Smooth muscle cell (in vitro differentiated cells): Measurements from ENCODE around the gene DVL1. TPM values are rescaled to one million over a fixed set of nuclear protein-coding genes. Genes with fewer than 3 reads are reported as not detected.
A peak's percentile ranks its signal among the peaks of the same experiment; 100 is the strongest.

Experiments
- DNase-seq: peaks from one replicate; lab custom pipeline; 2025; ENCODE audit not compliant: unreplicated experiment; lab: John Stamatoyannopoulos, UW
- H2AFZ ChIP-seq: fragments of 200-600 bp; sonication (generic); 2 replicates; pipeline ENCODE4 v1.6.0; 2016; ENCODE audit warnings: antibody characterized with exemption, low read depth, mild to moderate bottlenecking
- H3F3A ChIP-seq: fragments of 200-600 bp; sonication (generic); 2 replicates; pipeline ENCODE4 v1.6.0; 2017; ENCODE audit warnings: antibody characterized with exemption, low read depth
- H3K27ac ChIP-seq: fragments of 200-600 bp; sonication (generic); 2 replicates; pipeline ENCODE4 v1.5.1; 2016; ENCODE audit warnings: low read depth, mild to moderate bottlenecking
- H3K27me3 ChIP-seq: fragments of 200-600 bp; sonication (generic); 2 replicates; pipeline ENCODE4 v1.6.1; 2016; ENCODE audit warnings: low read depth, mild to moderate bottlenecking
- H3K36me3 ChIP-seq: fragments of 200-600 bp; sonication (generic); 2 replicates; pipeline ENCODE4 v1.5.1; 2016; ENCODE audit warnings: low read depth
- H3K4me1 ChIP-seq: fragments of 200-600 bp; sonication (generic); 2 replicates; pipeline ENCODE4 v1.5.1; 2016; ENCODE audit warnings: low read depth
- H3K4me2 ChIP-seq: fragments of 200-600 bp; sonication (generic); 2 replicates; pipeline ENCODE4 v1.6.0; 2016; ENCODE audit warnings: mild to moderate bottlenecking
- H3K4me3 ChIP-seq: fragments of 200-600 bp; sonication (generic); 2 replicates; pipeline ENCODE4 v1.5.1; 2016; ENCODE audit warnings: mild to moderate bottlenecking
- H3K79me2 ChIP-seq: fragments of 200-600 bp; sonication (generic); 2 replicates; pipeline ENCODE4 v1.6.0; 2016; ENCODE audit warnings: low read depth, mild to moderate bottlenecking
- H3K9ac ChIP-seq: fragments of 200-600 bp; sonication (generic); 2 replicates; pipeline ENCODE4 v1.6.0; 2016; ENCODE audit warnings: low read depth
- H3K9me3 ChIP-seq: fragments of 200-600 bp; sonication (generic); replicated peaks from 2 replicates; pipeline ENCODE4 v1.5.1; 2016; ENCODE audit warnings: low read depth
- H4K20me1 ChIP-seq: fragments of 200-600 bp; sonication (generic); 2 replicates; pipeline ENCODE4 v1.6.0; 2016; ENCODE audit warnings: low read depth
- CTCF ChIP-seq: fragments of 200-600 bp; sonication (generic); IDR thresholded peaks from 2 replicates; pipeline ENCODE4 v1.5.1; 2017; ENCODE audit warnings: borderline replicate concordance, mild to moderate bottlenecking, antibody characterized with exemption; ENCODE audit not compliant: insufficient read depth, poor library complexity, severe bottlenecking
- WGBS: methylation state at CpG from one replicate; pipeline ENCODE4 v1.1.7; 2016; ENCODE audit warnings: low lambda C conversion rate; 5-methylcytosine and 5-hydroxymethylcytosine counted together
- polyA plus RNA-seq: library from polyadenylated mRNA; unstranded; fragments of >200 nt; fragmentation: Nextera tagmentation; extraction: Ambion mirVana; gene quantifications from 2 replicates; pipeline ENCODE4 v1.2.1, GENCODE V29; 2016
- total RNA-seq: library from RNA; depleted of rRNA; stranded (reverse); fragments of >200 nt; gene quantifications from 2 replicates; pipeline ENCODE4 v1.2.3, GENCODE V29; 2014

The DVL1 gene
- total and polyA plus RNA-seq, 2 experiments from 2014 or later: 28.5 to 28.7 TPM

- no peaks in the 10 kb centered on the region for H3K9me3 ChIP-seq
- DNase-seq: no peak
- H2AFZ ChIP-seq: no peak overlapping the region
- peaks cover 38% of the 10 kb centered on the region for H3F3A ChIP-seq
- peak overlapping the region; percentile 92 for H3K4me2 ChIP-seq
- 61% methylated on average over 26 of the region's 26 CpGs for whole genome bisulfite sequencing
- H3K36me3 ChIP-seq: no peaks in the 10 kb centered on the region
- peaks cover 58% of the 10 kb centered on the region for H4K20me1 ChIP-seq
- peak overlapping the region; percentile 96 for H3K27ac ChIP-seq
- no peak for TF ChIP-seq CTCF
- H3K9ac ChIP-seq: peak overlapping the region; percentile 85
- peaks cover 51% of the 10 kb centered on the region for H3K79me2 ChIP-seq
- no peaks in the 10 kb centered on the region for H3K27me3 ChIP-seq
- peaks cover 49% of the 10 kb centered on the region for H3K4me1 ChIP-seq
- H3K4me3 ChIP-seq: peak overlapping the region; percentile 64
Observed at GRCh38 chr1:1356796-1357401, 7.7 kb upstream of the DVL1 start.

GRCh38 chr1:1356166-1356795 lies 7.1 kb upstream of the DVL1 start:
- peaks cover 44% of the 10 kb centered on the region for H3K4me1 ChIP-seq

GRCh38 chr1:1355416-1355815 lies 6.2 kb upstream of the DVL1 start:
- H3F3A ChIP-seq: peaks cover 27% of the 10 kb centered on the region
- no peak for TF ChIP-seq CTCF
- DNase-seq: no peak
- WGBS: 20% methylated on average over 12 of the region's 52 CpGs
- H3K36me3 ChIP-seq: no peaks in the 10 kb centered on the region
- peaks cover 38% of the 10 kb centered on the region for H3K4me1 ChIP-seq
- no peaks in the 10 kb centered on the region for H3K27me3 ChIP-seq
- peak overlapping the region; percentile 64 for H3K4me3 ChIP-seq
- peaks cover 63% of the 10 kb centered on the region for H4K20me1 ChIP-seq
- H3K79me2 ChIP-seq: peaks cover 51% of the 10 kb centered on the region
- no peaks in the 10 kb centered on the region for H3K9me3 ChIP-seq
- H2AFZ ChIP-seq: no peak overlapping the region
- no peak overlapping the region for H3K27ac ChIP-seq
- H3K4me2 ChIP-seq: peak overlapping the region; percentile 92
- H3K9ac ChIP-seq: no peak overlapping the region

More at GRCh38 chr1:1356166-1356795, 7.1 kb upstream of the DVL1 start:
- H3K36me3 ChIP-seq: no peaks in the 10 kb centered on the region
- H4K20me1 ChIP-seq: peaks cover 63% of the 10 kb centered on the region
- peak overlapping the region; percentile 92 for H3K4me2 ChIP-seq
- H2AFZ ChIP-seq: no peak overlapping the region
- no peaks in the 10 kb centered on the region for H3K9me3 ChIP-seq
- H3K9ac ChIP-seq: peak overlapping the region; percentile 85
- H3F3A ChIP-seq: peaks cover 33% of the 10 kb centered on the region
- H3K27ac ChIP-seq: peak overlapping the region; percentile 96
- no peak for TF ChIP-seq CTCF
- peak overlapping the region; percentile 64 for H3K4me3 ChIP-seq
- no peak for DNase-seq
- no peaks in the 10 kb centered on the region for H3K27me3 ChIP-seq
- WGBS: 50% methylated on average over 1 of the region's 8 CpGs
- H3K79me2 ChIP-seq: peaks cover 51% of the 10 kb centered on the region
